ENCODE results near the gene IST1.

Gene IST1

GRCh38 chr16:71919035-71919434 is 23.7 kb downstream of the IST1 start:
- no peak for TF ChIP-seq CTCF (IDR thresholded peaks at IDR 0.05; ENCODE audit: low read depth, low read length)
- H3K4me3 ChIP-seq (ENCODE audit: low read depth, low read length), result no peak overlapping the region

- no peak overlapping the region for H3K4me3 ChIP-seq (ENCODE audit: low read depth, low read length)
Observed at GRCh38 chr16:71920658-71921057, 25.3 kb downstream of the IST1 start.

GRCh38 chr16:71923941-71924690 is 28.8 kb downstream of the IST1 start:
- TF ChIP-seq CTCF (IDR thresholded peaks at IDR 0.05; ENCODE audit: low read depth, low read length), result no peak
- no peak overlapping the region for H3K4me3 ChIP-seq (ENCODE audit: low read depth, low read length)

More at GRCh38 chr16:71920658-71921057, 25.3 kb downstream of the IST1 start:
- no peak for TF ChIP-seq CTCF (IDR thresholded peaks at IDR 0.05; ENCODE audit: low read depth, low read length)

- H3K4me3 ChIP-seq (ENCODE audit: low read depth, low read length), result no peak overlapping the region
Observed at GRCh38 chr16:71924710-71925109, 29.4 kb downstream of the IST1 start.

GRCh38 chr16:71927383-71927782 is 32.1 kb downstream of the IST1 start:
- no peak overlapping the region for H3K4me3 ChIP-seq (ENCODE audit: low read depth, low read length)
- no peak for TF ChIP-seq CTCF (IDR thresholded peaks at IDR 0.05; ENCODE audit: low read depth, low read length)

More at GRCh38 chr16:71924710-71925109, 29.4 kb downstream of the IST1 start:
- TF ChIP-seq CTCF (IDR thresholded peaks at IDR 0.05; ENCODE audit: low read depth, low read length), result no peak

GRCh38 chr16:71927787-71928186 is 32.5 kb downstream of the IST1 start:
- H3K4me3 ChIP-seq (ENCODE audit: low read depth, low read length), result no peak overlapping the region
- no peak for TF ChIP-seq CTCF (IDR thresholded peaks at IDR 0.05; ENCODE audit: low read depth, low read length)

GRCh38 chr16:71929048-71929447 is 33.7 kb downstream of the IST1 start:
- no peak for TF ChIP-seq CTCF (IDR thresholded peaks at IDR 0.05; ENCODE audit: low read depth, low read length)

More at GRCh38 chr16:71929048-71929447, 33.7 kb downstream of the IST1 start:
- H3K4me3 ChIP-seq (ENCODE audit: low read depth, low read length), result no peak overlapping the region
